VCaP (cell line): ENCODE data around the gene MAGI1.

Experiments
- H3K27ac ChIP-seq: fragments of 450-650 bp; 2 replicates; pipeline ENCODE4 v1.5.1; 2017
- TF ChIP-seq, protein P1 (sequence below): fragments of 450-650 bp; conservative IDR thresholded peaks from 2 replicates; pipeline ENCODE4 v1.5.1; 2017; ENCODE audit warnings: mild to moderate bottlenecking, moderate library complexity

Gene MAGI1

GRCh38 chr3:65433480-65433879, 605.2 kb downstream of the MAGI1 start:
- TF ChIP-seq, protein P1, sequence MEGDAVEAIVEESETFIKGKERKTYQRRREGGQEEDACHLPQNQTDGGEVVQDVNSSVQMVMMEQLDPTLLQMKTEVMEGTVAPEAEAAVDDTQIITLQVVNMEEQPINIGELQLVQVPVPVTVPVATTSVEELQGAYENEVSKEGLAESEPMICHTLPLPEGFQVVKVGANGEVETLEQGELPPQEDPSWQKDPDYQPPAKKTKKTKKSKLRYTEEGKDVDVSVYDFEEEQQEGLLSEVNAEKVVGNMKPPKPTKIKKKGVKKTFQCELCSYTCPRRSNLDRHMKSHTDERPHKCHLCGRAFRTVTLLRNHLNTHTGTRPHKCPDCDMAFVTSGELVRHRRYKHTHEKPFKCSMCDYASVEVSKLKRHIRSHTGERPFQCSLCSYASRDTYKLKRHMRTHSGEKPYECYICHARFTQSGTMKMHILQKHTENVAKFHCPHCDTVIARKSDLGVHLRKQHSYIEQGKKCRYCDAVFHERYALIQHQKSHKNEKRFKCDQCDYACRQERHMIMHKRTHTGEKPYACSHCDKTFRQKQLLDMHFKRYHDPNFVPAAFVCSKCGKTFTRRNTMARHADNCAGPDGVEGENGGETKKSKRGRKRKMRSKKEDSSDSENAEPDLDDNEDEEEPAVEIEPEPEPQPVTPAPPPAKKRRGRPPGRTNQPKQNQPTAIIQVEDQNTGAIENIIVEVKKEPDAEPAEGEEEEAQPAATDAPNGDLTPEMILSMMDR = no peak
- H3K27ac ChIP-seq = no peak overlapping the region

DNA sequence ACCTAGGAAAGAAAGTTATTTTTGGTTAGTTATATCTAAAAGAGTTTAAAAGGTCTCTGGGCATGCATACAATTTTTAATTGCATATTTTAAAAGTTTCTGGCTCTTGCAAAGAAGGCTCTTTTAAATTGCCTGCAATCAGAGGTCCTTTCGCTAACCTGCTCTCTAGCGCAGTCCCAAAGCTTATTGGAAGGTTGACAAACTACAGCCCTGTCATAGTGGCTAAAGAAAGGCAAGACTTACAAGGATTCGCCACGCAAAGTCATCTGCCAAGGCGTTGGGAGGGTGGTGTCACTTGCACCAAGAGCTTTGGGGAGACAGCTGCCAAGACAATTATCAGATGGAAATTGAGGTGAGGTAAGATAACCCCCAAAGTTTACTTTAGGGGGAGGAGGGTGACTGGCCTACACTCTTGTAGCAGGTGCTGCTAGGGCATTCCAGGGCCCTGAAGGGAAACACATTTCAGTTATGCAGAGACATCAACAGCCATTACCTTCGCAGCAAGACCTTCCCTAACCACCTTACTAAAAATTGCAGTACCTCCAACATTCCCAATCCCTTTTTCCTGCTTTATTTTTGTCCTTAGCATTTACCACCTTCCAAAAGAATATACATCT, 606.2 kb downstream of the MAGI1 start:
- TF ChIP-seq, protein P1 = no peak
- no peak overlapping the region for H3K27ac ChIP-seq

GRCh38 chr3:65425880-65426279, 612.8 kb downstream of the MAGI1 start:
- TF ChIP-seq, protein P1 = peak; percentile 83
- no peak overlapping the region for H3K27ac ChIP-seq

DNA sequence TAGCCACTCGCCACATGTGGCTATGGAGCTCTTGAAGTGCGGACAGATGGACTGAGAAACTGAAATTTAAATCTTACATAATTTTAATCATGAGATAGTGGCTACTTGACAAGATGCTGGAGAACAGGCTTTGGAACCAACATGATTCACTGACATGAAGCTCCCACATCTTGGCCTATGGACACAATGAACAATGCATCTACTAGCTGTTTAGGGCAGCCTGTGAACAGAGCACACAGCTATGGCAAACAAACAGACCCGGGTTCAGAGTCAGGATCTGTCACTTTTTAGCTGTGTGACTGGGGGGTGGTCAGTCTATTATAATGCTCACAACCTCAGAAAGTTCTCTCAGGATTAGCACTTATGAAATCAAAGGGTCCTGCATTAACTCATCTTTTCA, 616.6 kb downstream of the MAGI1 start:
- H3K27ac ChIP-seq = no peak overlapping the region
- TF ChIP-seq, protein P1 = no peak

DNA sequence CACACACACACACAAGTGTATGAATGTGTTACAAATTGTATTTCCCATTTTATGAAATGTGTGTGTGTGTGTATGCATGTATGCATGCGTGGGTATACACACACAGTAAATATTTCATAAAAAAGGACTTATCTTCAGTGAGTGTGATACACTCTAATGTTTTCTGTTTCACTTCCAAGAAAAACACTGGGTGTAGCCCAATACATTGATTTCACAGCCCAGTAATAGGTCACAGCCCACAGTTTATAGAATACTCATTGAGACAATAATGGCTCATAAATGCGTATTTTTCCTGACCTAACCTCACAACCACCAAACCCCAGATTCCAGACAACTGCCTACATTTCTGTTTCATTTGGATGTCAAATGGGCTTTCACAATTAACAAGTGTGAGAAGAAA, 619.5 kb downstream of the MAGI1 start:
- no peak overlapping the region for H3K27ac ChIP-seq
- TF ChIP-seq, protein P1 = no peak

DNA sequence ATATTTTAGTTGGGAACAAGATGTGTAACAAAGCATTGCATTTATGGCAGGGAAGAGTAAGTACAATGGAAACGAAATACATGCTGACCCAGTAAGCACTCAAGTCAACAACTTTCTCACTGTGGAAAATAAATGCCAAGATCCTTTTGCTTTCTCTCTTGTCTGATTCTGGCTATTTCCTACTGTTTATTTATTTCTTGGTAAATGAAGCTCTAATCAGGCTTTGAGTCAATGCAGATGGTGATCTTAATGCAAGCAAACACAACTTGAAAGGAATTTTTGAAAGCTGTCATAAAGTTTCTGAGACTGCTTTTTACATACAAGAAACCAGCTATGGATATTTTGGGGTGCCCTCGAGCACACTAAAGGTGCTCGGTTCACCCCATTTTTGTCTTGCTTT, 624.8 kb downstream of the MAGI1 start:
- TF ChIP-seq, protein P1 = no peak
- no peak overlapping the region for H3K27ac ChIP-seq

GRCh38 chr3:65412588-65412987, 626.1 kb downstream of the MAGI1 start:
- TF ChIP-seq, protein P1 = peak; percentile 88

More at GRCh38 chr3:65412588-65412987, 626.1 kb downstream of the MAGI1 start:
- peak overlapping the region; percentile 57 for H3K27ac ChIP-seq
